ENCODE data around the gene CWC15. TPM values are rescaled to one million over a fixed set of nuclear protein-coding genes. Genes with fewer than 3 reads are reported as not detected.

CWC15 gene
- total and polyA plus RNA-seq, 2 donors (not counting 3 experiments of a cell fraction or from before 2014, with no cell fraction given) = 16.9 to 72.0 TPM

- BruUV-seq (replicated peaks) = no TSS peak
- no peak for FAIRE-seq
- no peaks in the 10 kb centered on the region for H3K4me1 ChIP-seq (ENCODE audit: control insufficient read depth, extremely low read depth, insufficient read depth, low read length)
- H3K27me3 ChIP-seq (ENCODE audit: control insufficient read depth in 2 of 2, insufficient read depth in 2 of 2, low read length in 2 of 2) = no peaks in the 10 kb centered on the region
- H3K9me1 ChIP-seq (replicated peaks; ENCODE audit: control insufficient read depth, extremely low read depth, insufficient read depth, low read length) = no peaks in the 10 kb centered on the region
- POLR2A ChIA-PET = no interaction called here
- H3K27ac ChIP-seq (ENCODE audit: insufficient read depth, low read depth, low read length) = no peak overlapping the region
- no peaks in the 10 kb centered on the region for H4K20me1 ChIP-seq (replicated peaks; ENCODE audit: control insufficient read depth, extremely low read depth, insufficient read depth, low read length)
- H3K9ac ChIP-seq (replicated peaks; ENCODE audit: extremely low read depth, insufficient read depth, low read length) = no peak overlapping the region
- H3K79me2 ChIP-seq (ENCODE audit: control insufficient read depth, insufficient read depth, low read length) = no peaks in the 10 kb centered on the region
- H3K9me3 ChIP-seq (replicated peaks; ENCODE audit: control insufficient read depth, insufficient read depth, low read length) = no peaks in the 10 kb centered on the region
- DNase-seq (ENCODE audit: low read depth, low spot score) = no peak
- no peak overlapping the region for H3K4me2 ChIP-seq (ENCODE audit: insufficient read depth, low read length)
- dilution Hi-C loops (cut with MboI; ENCODE audit: extremely low pct_ligation_motif_present, low sequenced_read_pairs) = no loop called here
- CTCF ChIA-PET = interaction anchor here (1.3 to 1.4 kb wide), 2 partner anchors 14 to 78 kb away, joined by 3 to 4 read pairs; no protein-coding TSS in a partner anchor
- H3K36me3 ChIP-seq (ENCODE audit: control insufficient read depth in 2 of 2, extremely low read depth in 1 of 2, insufficient read depth in 2 of 2, low read length in 2 of 2) = no peaks in the 10 kb centered on the region
- no peak overlapping the region for H3K4me3 ChIP-seq (replicated peaks in 1 of 3; ENCODE audit: insufficient read depth in 1 of 3, low read depth in 1 of 3, low read length in 3 of 3)
- no peak overlapping the region for H2AFZ ChIP-seq (ENCODE audit: low read depth, low read length)
- intact Hi-C loops (cut with micrococcal nuclease) = no loop called here
- no peak for TF ChIP-seq EZH2 (IDR thresholded peaks at IDR 0.05; ENCODE audit: borderline replicate concordance, low read depth, low read length, severe bottlenecking)
- TF ChIP-seq MAX (IDR thresholded peaks at IDR 0.05; ENCODE audit: insufficient read depth, insufficient read length) = no peak
- TF ChIP-seq CTCF (IDR thresholded peaks at IDR 0.05; ENCODE audit: extremely low read depth in 1 of 2, insufficient read depth in 1 of 2, low read depth in 1 of 2, low read length in 2 of 2) = no peak
- no peak for TF ChIP-seq MYC (IDR thresholded peaks at IDR 0.05; ENCODE audit: low read depth, low read length)
- TF ChIP-seq POLR2A (IDR thresholded peaks at IDR 0.05; ENCODE audit: low read depth, low read length) = no peak
- no peak for TF ChIP-seq JUN (IDR thresholded peaks at IDR 0.05; ENCODE audit: borderline replicate concordance, insufficient read depth, insufficient read length, low read depth)
- TF ChIP-seq GATA2 (IDR thresholded peaks at IDR 0.05; ENCODE audit: insufficient read depth, insufficient read length, low read depth, low read length) = no peak
- TF ChIP-seq POLR2AphosphoS5 (IDR thresholded peaks at IDR 0.05; ENCODE audit: insufficient read depth, low read depth, low read length) = no peak
Observed at GRCh38 chr11:94912806-94913205, 60.5 kb downstream of the CWC15 start.

Other genes starting within 250 kb of the CWC15 start
- 37.8 and 41.8 TPM in 2 replicates for gene AMOTL1, start 205.2 kb downstream of the CWC15 start, total RNA-seq
- gene AMOTL1, start 205.2 kb downstream of the CWC15 start, polyA plus RNA-seq = 11.3 and 12.5 TPM in 2 replicates
- gene KDM4D, start 153 bp upstream of the CWC15 start, total RNA-seq = 1.0 and 1.3 TPM in 2 replicates
- gene KDM4D, start 153 bp upstream of the CWC15 start, polyA plus RNA-seq = 1.3 and 1.4 TPM in 2 replicates
- gene KDM4E, start 51.7 kb upstream of the CWC15 start, total RNA-seq = not detected in 2 replicates
- gene KDM4E, start 51.7 kb upstream of the CWC15 start, polyA plus RNA-seq = not detected in 2 replicates
- gene KDM4F, start 75.9 kb upstream of the CWC15 start, total RNA-seq = not detected in 2 replicates
- gene KDM4F, start 75.9 kb upstream of the CWC15 start, polyA plus RNA-seq = not detected in 2 replicates
- 29.2 and 31.3 TPM in 2 replicates for gene SRSF8, start 93.4 kb upstream of the CWC15 start, total RNA-seq
- gene SRSF8, start 93.4 kb upstream of the CWC15 start, polyA plus RNA-seq = 19.5 and 21.9 TPM in 2 replicates
- gene ENDOD1, start 116.3 kb upstream of the CWC15 start, total RNA-seq = 17.1 and 20.5 TPM in 2 replicates
- gene ENDOD1, start 116.3 kb upstream of the CWC15 start, polyA plus RNA-seq = 10.2 and 10.5 TPM in 2 replicates

All from endothelial cell of umbilical vein (primary cell).